WTC11 (cell line): ENCODE measurements around the gene ABCC4.
"Not testable (repeated sequence)": the region's sequence is repeated elsewhere in the genome, so short reads cannot be mapped to it uniquely, and the experiment has no call there.

Source experiments
- CTCF ChIP-seq: fragments of 200-600 bp; IDR thresholded peaks from 2 replicates; pipeline ENCODE4 v1.8.0; 2022; ENCODE audit warnings: antibody characterized with exemption
- HMGA2 ChIP-seq: fragments of 250-450 bp; sonication (Bioruptor Pico); IDR thresholded peaks from 2 replicates; pipeline ENCODE4 v1.4.0; 2021; ENCODE audit warnings: mild to moderate bottlenecking, moderate library complexity
- NR2C2 ChIP-seq: sonication (generic); formaldehyde crosslinking; IDR thresholded peaks from 2 replicates; pipeline ENCODE4 v1.8.0; 2022; ENCODE audit warnings: mild to moderate bottlenecking, missing genetic modification reagents
- TF ChIP-seq, protein P1 (sequence below): sonication (generic); formaldehyde crosslinking; IDR thresholded peaks from 2 replicates; pipeline ENCODE4 v1.8.0; 2022; ENCODE audit warnings: mild to moderate bottlenecking, missing genetic modification reagents
- TF ChIP-seq, protein P2 (sequence below): sonication (generic); formaldehyde crosslinking; IDR thresholded peaks from 2 replicates; pipeline ENCODE4 v1.8.0; 2022; ENCODE audit warnings: mild to moderate bottlenecking, missing genetic modification reagents

GRCh38 chr13:95272076-95272475 is 29.2 kb downstream of the ABCC4 start:
- not testable (repeated sequence) for TF ChIP-seq CTCF; NR2C2 (CRISPR knock-in tag); HMGA2
- TF ChIP-seq, protein P1, sequence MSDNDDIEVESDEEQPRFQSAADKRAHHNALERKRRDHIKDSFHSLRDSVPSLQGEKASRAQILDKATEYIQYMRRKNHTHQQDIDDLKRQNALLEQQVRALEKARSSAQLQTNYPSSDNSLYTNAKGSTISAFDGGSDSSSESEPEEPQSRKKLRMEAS (CRISPR knock-in tag), result not testable (repeated sequence)
- TF ChIP-seq, protein P2, sequence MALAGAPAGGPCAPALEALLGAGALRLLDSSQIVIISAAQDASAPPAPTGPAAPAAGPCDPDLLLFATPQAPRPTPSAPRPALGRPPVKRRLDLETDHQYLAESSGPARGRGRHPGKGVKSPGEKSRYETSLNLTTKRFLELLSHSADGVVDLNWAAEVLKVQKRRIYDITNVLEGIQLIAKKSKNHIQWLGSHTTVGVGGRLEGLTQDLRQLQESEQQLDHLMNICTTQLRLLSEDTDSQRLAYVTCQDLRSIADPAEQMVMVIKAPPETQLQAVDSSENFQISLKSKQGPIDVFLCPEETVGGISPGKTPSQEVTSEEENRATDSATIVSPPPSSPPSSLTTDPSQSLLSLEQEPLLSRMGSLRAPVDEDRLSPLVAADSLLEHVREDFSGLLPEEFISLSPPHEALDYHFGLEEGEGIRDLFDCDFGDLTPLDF (CRISPR knock-in tag), result not testable (repeated sequence)
